ENCODE results near the gene WEE2. TPM values are rescaled to one million over a fixed set of nuclear protein-coding genes. Genes with fewer than 3 reads are reported as not detected.

WEE2 gene
- total RNA-seq, 1 experiment from 2014 or later: not detected

DNA sequence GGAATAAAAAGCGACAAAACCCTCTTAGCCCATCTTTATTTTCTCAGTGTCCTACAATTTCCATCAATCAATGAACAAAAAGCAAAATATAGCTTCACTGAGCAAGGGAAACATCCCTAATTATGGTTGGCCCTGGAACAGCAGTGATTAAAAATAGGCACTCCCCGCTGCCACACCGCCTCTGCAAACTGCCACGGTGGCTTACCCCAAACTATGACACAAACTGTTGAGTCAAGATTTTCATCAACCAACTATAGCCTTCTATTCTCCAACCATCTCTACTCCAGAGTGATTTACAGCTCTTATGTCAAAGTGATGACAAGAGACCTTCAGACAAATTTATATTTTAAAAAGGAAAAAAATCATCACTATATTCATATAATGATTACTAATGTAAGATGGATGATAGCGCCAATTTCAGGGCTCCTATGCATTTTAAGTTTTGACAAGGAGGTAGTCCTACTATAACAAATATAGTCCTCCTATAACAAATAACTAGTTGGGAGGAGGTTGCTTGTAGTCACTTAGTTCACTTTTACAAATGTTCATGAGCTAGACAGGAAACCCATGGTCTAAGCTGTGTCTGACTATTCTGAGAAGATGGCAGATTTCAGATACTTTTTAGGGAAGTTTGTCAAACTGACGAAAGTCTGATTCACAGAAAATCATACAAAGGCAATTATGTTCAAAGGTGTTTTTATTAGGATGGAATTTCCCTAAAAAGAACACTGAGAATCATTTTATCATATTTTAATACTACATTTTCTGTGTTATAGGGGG is 32.5 kb upstream of the WEE2 start:
- no peaks in the 10 kb centered on the region for H3K36me3 ChIP-seq (ENCODE audit: control insufficient read depth, insufficient read depth, low read length)
- H3K27me3 ChIP-seq (ENCODE audit: control insufficient read depth, insufficient read depth, low read length): no peaks in the 10 kb centered on the region
- TF ChIP-seq TCF7L2 (IDR thresholded peaks at IDR 0.05; ENCODE audit: low read depth, low read length) (no peak), POLR2AphosphoS5 (IDR thresholded peaks at IDR 0.05; ENCODE audit: low read depth, low read length) (no peak), CTCF (IDR thresholded peaks at IDR 0.05) (no peak), SIN3A (IDR thresholded peaks at IDR 0.05; ENCODE audit: borderline replicate concordance, insufficient read depth, low read depth, low read length) (no peak)
- TF ChIP-seq, protein P1, sequence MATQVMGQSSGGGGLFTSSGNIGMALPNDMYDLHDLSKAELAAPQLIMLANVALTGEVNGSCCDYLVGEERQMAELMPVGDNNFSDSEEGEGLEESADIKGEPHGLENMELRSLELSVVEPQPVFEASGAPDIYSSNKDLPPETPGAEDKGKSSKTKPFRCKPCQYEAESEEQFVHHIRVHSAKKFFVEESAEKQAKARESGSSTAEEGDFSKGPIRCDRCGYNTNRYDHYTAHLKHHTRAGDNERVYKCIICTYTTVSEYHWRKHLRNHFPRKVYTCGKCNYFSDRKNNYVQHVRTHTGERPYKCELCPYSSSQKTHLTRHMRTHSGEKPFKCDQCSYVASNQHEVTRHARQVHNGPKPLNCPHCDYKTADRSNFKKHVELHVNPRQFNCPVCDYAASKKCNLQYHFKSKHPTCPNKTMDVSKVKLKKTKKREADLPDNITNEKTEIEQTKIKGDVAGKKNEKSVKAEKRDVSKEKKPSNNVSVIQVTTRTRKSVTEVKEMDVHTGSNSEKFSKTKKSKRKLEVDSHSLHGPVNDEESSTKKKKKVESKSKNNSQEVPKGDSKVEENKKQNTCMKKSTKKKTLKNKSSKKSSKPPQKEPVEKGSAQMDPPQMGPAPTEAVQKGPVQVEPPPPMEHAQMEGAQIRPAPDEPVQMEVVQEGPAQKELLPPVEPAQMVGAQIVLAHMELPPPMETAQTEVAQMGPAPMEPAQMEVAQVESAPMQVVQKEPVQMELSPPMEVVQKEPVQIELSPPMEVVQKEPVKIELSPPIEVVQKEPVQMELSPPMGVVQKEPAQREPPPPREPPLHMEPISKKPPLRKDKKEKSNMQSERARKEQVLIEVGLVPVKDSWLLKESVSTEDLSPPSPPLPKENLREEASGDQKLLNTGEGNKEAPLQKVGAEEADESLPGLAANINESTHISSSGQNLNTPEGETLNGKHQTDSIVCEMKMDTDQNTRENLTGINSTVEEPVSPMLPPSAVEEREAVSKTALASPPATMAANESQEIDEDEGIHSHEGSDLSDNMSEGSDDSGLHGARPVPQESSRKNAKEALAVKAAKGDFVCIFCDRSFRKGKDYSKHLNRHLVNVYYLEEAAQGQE (IDR thresholded peaks at IDR 0.05; ENCODE audit: insufficient read depth in 1 of 2, low read depth in 2 of 2, low read length in 1 of 2): no peak
- no peak overlapping the region for H3K27ac ChIP-seq (ENCODE audit: low read length)
- no TSS peak for BruUV-seq (replicated peaks)
- ChIA-PET CTCF (no interaction called here), POLR2A (no interaction called here)
- no peak overlapping the region for H3K4me3 ChIP-seq (ENCODE audit: low read depth in 2 of 2, low read length in 2 of 2)
- intact Hi-C loops (cut with micrococcal nuclease; ENCODE audit: unreplicated experiment): no loop called here
- H3K4me1 ChIP-seq (ENCODE audit: control insufficient read depth, insufficient read depth, low read length): no peaks in the 10 kb centered on the region
- DNase-seq (ENCODE audit: low read depth, low spot score): no peak
- H3K9me3 ChIP-seq (ENCODE audit: control insufficient read depth, insufficient read depth, low read depth, low read length): no peaks in the 10 kb centered on the region
- in situ Hi-C loops (cut with HindIII; ENCODE audit: low pct_unique_long_range_greater_than_20kb, low sequenced_read_pairs): no loop called here
- ATAC-seq: no peak

DNA sequence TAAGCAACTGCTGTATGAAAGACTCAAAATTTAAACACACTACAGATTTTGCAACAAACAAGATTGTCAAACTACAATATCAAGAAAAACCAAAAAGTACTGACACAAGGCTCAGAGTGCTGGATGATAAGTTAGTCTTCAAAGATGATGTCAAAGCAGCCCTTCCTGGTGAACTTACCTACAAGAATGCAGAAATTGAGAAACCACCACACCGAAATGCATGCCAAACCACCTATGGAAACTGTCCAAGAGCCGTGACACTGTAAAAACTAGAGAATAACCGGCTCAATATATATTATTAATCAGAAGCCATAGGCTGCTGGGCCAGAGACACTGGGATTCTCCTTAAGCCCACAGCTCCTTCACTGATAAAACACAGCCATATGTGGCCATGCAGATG is 31.5 kb upstream of the WEE2 start:
- in situ Hi-C loops (cut with HindIII; ENCODE audit: low pct_unique_long_range_greater_than_20kb, low sequenced_read_pairs): no loop called here
- Histone ChIP-seq H3K36me3 (ENCODE audit: control insufficient read depth, insufficient read depth, low read length) (no peaks in the 10 kb centered on the region), H3K27ac (ENCODE audit: low read length) (no peak overlapping the region), H3K27me3 (ENCODE audit: control insufficient read depth, insufficient read depth, low read length) (no peaks in the 10 kb centered on the region), H3K9me3 (ENCODE audit: control insufficient read depth, insufficient read depth, low read depth, low read length) (no peaks in the 10 kb centered on the region), H3K4me3 (ENCODE audit: low read depth in 2 of 2, low read length in 2 of 2) (no peak overlapping the region), H3K4me1 (ENCODE audit: control insufficient read depth, insufficient read depth, low read length) (no peaks in the 10 kb centered on the region)
- no TSS peak for BruUV-seq (replicated peaks)
- ATAC-seq (no peak), DNase-seq (ENCODE audit: low read depth, low spot score) (no peak)
- TF ChIP-seq TCF7L2 (IDR thresholded peaks at IDR 0.05; ENCODE audit: low read depth, low read length): no peak
- ChIA-PET CTCF (no interaction called here), POLR2A (no interaction called here)
- intact Hi-C loops (cut with micrococcal nuclease; ENCODE audit: unreplicated experiment): no loop called here

DNA sequence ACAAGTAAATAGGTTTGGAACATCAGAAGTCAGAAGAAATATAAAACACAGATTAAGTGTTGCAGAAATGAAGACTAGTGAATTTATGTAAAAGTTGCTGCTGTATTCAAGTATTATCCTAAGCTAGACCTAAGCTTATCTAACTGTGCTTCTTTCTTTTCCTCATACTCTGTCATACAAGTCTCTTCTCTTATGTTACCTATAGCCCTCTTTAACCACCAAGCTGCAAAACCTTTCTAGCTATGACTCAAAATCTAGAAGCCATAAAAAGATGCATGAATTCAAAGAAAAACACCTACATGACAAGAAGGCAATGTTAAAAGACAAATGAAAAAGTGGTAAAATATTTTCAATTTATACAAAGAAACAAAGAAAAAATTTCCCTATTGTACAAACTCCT is 29.1 kb upstream of the WEE2 start:
- intact Hi-C loops (cut with micrococcal nuclease; ENCODE audit: unreplicated experiment): no loop called here
- no peak for DNase-seq (ENCODE audit: low read depth, low spot score)
- H3K9me3 ChIP-seq (ENCODE audit: control insufficient read depth, insufficient read depth, low read depth, low read length): no peaks in the 10 kb centered on the region
- in situ Hi-C loops (cut with HindIII; ENCODE audit: low pct_unique_long_range_greater_than_20kb, low sequenced_read_pairs): no loop called here
- TF ChIP-seq, protein P1 (IDR thresholded peaks at IDR 0.05; ENCODE audit: insufficient read depth in 1 of 2, low read depth in 2 of 2, low read length in 1 of 2): no peak
- no peak for TF ChIP-seq POLR2AphosphoS5 (IDR thresholded peaks at IDR 0.05; ENCODE audit: low read depth, low read length)
- TF ChIP-seq SIN3A (IDR thresholded peaks at IDR 0.05; ENCODE audit: borderline replicate concordance, insufficient read depth, low read depth, low read length): no peak
- TF ChIP-seq TCF7L2 (IDR thresholded peaks at IDR 0.05; ENCODE audit: low read depth, low read length): no peak
- TF ChIP-seq CTCF (IDR thresholded peaks at IDR 0.05): no peak
- no peaks in the 10 kb centered on the region for H3K36me3 ChIP-seq (ENCODE audit: control insufficient read depth, insufficient read depth, low read length)
- CTCF ChIA-PET: no interaction called here
- POLR2A ChIA-PET: no interaction called here
- H3K4me3 ChIP-seq (ENCODE audit: low read depth in 2 of 2, low read length in 2 of 2): no peak overlapping the region
- ATAC-seq: no peak
- no peak overlapping the region for H3K27ac ChIP-seq (ENCODE audit: low read length)
- no TSS peak for BruUV-seq (replicated peaks)
- no peaks in the 10 kb centered on the region for H3K27me3 ChIP-seq (ENCODE audit: control insufficient read depth, insufficient read depth, low read length)
- no peaks in the 10 kb centered on the region for H3K4me1 ChIP-seq (ENCODE audit: control insufficient read depth, insufficient read depth, low read length)
